NCI-H748 (cell line): ENCODE results near the gene LRCH1.

Experiments used
- DNase-seq: peaks from one replicate; lab custom pipeline; 2025; ENCODE audit not compliant: unreplicated experiment; lab: John Stamatoyannopoulos, UW

The LRCH1 gene

GRCh38 chr13:46535002-46535401 is 18.0 kb upstream of the LRCH1 start:
- no peak for DNase-seq

GRCh38 chr13:46535825-46536224 is 17.1 kb upstream of the LRCH1 start:
- no peak for DNase-seq

DNA sequence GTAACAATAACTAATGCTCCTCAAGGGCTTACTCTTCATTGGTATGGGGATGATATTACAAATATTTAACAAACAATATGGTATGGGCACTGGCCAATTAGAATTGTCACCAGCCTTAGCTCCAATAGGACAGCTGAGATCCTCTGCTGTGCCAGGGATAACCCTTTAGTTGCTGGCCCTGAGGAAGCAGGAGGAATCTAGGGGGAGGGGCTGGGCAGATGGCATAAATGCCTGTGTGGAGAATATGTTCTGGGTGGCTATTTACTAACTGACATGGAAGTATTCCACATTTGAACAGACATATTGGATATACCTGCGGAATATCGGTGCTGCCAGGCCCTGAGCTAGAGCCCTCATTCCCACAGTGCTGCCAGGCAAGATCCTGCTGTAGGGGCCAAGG is 16.6 kb upstream of the LRCH1 start:
- no peak for DNase-seq

DNA sequence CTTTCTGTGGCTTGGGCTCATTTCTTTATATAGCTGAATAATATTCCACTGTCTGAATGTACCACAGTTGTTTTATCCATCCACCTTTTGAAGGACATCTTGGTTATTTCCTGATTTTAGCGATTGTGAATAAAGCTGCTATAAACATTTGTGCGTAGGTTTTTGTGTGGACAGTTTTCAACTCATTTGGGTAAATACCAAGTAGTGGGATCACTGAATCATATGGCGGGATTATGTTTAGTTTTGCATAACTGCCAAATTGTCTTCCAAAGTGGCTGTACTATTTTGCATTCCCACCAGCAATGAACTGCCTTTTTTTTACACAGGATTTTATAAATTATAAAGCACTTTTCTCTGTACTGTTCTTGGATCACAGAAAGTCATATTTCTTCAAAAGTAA is 13.7 kb upstream of the LRCH1 start:
- DNase-seq: no peak

DNA sequence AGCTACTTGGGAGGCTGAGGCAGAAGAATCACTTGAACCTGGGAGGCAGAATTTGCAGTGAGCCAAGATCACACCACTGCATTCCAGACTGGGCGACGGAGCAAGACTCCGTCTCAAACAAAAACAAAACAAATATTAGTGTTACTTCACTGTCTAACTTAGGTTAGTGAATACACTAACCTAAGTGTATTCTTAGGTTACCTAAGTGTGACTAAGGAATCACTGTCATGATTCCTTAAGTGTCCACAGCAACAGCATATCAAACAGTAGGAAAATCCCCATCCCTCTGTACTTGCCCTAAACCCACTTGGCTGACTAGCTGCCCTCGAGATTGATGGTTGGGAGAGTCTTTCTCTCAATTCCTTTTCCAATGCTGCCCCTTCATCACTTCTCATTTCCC is 11.8 kb upstream of the LRCH1 start:
- DNase-seq: no peak

- no peak for DNase-seq
These were observed 10.1 kb upstream of the LRCH1 start for GRCh38 chr13:46542833-46543232.

DNA sequence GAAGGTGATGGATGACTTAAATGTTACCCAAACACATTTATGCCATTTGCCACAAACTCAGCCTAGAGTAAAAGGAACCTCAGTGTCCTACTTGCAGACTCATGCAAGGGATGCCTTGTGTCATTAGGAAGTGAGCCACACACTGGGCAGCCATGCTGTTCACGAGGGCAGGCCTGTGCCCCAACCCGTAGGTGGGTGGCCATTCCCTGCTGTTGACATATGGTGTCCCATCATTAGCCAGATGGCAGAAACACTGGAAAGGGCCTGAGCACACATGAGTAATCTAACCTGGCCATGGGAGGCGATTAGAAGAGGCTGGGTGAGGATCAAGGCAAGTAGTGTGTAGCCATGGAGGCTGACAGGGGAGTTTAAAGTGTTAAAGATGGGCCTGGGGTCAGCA is 9.7 kb upstream of the LRCH1 start:
- DNase-seq: no peak

DNA sequence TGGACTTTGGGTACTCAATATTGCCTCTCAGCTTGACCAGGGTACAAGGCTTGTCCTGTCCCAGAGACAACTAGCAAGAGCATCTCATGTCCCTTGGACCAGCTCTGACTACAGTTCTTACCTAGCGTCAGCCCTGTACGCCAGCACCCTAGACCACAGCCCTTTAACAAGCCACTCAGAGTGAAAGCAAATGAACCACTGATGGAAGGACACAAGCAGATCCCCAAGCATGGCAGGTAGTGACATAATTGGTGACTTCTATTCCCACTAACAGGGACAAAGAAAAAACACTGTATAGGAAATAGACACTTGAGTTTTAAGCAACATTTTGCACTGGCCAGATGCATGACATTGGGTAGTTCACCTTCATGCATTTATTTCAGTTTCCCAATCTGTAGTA is 8.8 kb upstream of the LRCH1 start:
- DNase-seq: no peak

- no peak for DNase-seq
These were observed 8.2 kb upstream of the LRCH1 start for GRCh38 chr13:46544811-46545210.

DNA sequence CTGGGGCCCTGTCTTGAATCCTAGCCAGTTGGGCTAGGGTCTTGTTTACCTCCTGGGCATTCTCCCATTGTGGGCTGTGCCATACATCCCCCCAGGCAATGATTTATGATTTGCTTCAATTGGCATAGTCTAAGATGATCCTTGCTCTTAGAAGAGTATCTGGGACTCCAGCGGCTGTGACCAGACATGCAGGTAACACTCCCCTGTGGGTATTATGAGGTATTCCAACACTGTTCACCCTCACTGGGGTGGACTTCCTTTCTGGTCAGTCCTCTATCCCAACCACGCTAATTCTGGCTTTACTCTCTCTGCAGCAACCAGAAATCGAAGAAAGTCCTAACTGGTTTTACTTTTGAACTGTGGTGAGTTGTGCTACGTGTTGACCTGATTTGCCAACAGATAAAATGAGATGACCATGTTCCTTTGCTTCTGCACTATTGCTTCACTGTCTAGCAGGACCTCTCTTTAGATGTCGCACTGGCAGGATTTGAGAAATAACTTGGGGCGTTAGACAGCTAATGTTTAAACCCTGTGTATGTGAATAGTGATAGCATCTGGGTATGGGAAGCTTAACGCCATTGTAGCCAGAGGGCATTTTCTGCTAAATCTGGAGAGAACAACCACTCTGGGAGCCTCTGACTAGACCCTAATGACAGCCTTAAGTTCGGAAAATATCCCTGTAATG is 6.7 kb upstream of the LRCH1 start:
- no peak for DNase-seq

DNA sequence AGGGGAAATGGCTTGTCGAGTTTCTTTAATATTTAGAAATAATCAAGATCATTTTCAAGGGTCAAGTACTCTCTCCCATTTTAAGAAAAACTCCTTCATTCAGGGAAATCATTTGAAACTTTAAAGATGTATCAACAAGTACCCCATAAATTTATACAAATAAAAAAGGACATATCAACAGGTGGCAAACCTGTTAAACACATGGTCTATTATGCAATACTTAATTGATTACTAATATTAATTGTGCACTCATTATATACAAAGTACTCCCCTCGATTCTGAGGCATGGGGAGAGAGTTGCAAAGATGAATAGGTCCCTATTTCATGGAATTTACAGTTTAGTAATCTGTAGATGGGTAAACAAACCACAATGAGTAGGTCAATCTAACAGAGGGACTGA is 2.1 kb upstream of the LRCH1 start:
- no peak for DNase-seq

GRCh38 chr13:46551410-46552302 is 1.3 kb upstream of the LRCH1 start:
- DNase-seq: peak; percentile 88

- DNase-seq: peak; percentile 55
These were observed 677 bp upstream of the LRCH1 start for GRCh38 chr13:46552303-46552682.

- DNase-seq: peak; percentile 58
These were observed 533 bp downstream of the LRCH1 start for GRCh38 chr13:46553521-46553885.

DNA sequence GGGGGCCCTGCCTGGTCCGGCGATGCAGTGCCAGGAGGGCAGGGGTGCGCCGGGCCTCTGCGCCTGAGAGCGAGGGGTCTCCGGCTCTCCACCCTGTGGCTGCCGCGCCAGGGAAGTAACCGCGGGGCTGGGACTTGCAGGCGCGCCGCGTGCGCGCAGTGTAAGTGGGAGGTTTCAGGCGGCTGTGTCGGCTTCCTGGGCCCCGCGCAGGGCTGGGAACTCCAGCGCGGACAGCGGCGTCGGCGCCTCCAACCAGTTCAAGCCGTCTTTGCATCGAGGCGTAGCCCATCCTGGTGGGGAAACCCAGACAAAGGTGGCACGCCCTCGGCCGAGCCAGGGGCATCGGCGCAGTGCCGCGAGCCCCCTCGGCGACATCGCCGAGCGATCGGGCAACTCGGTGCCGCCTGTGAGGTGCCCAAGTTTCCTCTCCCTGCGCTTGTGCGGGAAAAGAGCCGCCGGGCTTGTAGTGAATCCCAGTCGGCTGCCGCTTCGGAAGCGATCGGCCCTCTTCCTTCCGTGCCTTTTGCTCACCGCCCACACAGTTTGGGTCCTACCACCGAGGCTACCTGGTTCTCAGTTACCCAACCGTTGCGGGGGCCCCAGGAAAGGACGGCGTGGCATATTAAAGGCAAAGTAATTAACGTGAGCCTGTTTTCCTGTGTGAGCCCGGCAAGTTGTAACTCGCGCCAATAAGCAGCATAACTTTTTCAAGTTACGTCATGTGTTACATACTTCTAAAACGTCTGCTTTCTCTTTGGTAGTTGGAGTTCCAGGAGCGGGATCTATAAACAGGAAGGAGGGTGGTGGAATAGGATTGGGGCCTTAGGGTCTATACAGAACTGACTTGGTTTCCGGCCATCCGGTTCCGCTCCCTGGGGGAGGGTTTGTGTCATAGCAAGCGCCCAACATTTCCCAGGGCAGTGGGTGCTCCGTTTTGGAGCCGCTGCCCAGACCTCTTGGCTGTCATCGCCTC is 1.2 kb downstream of the LRCH1 start:
- DNase-seq: peak; percentile 77

- no peak for DNase-seq
These were observed 2.0 kb downstream of the LRCH1 start for GRCh38 chr13:46554951-46555350.

- no peak for DNase-seq
These were observed 2.9 kb downstream of the LRCH1 start for GRCh38 chr13:46555722-46556417.

- no peak for DNase-seq
These were observed 3.4 kb downstream of the LRCH1 start for GRCh38 chr13:46556418-46556779.

GRCh38 chr13:46559272-46559805 is 6.4 kb downstream of the LRCH1 start:
- DNase-seq: no peak

- no peak for DNase-seq
These were observed 7.8 kb downstream of the LRCH1 start for GRCh38 chr13:46560778-46561177.

DNA sequence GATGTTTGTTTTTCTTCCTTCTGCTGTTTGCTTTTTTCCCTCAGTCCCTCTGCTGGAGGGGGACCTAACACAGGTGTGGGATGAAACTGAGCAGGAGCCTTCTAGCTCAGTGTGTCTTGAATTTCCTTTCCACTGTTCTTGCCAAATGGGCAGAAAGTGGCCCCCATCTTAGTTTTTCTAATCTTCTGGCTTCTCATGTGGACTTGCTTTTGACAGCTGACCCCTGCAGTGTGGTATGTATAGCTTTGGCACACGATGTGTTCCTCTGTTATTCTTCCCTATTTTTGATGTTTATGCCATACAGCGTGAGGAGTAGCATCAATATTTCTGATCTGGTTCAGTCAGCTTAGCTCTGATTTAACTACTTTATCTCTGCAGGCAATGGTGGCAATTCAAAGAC is 8.3 kb downstream of the LRCH1 start:
- DNase-seq: no peak
